Prostate gland (tissue), 2 donors: ENCODE results near the gene ADCY4. TPM values are rescaled to one million over a fixed set of nuclear protein-coding genes. Genes with fewer than 3 reads are reported as not detected.

ENCODE experiments used
- DNase-seq: peaks from one replicate; pipeline ENCODE4 v3.0.0-alpha.2; 2019; ENCODE audit warnings: low spot score
- H3K27ac ChIP-seq, 2 donors: fragments of 200-600 bp; sonication (generic); 2 replicates each; pipeline ENCODE4 v1.5.1; 2017 to 2019
- H3K27me3 ChIP-seq: fragments of 200-600 bp; sonication (generic); replicated peaks from 2 replicates; pipeline ENCODE4 v1.5.1; 2019; ENCODE audit not compliant: insufficient read depth
- H3K36me3 ChIP-seq, 2 donors: fragments of 200-600 bp; sonication (generic); 1 replicate in 1 of 2; 2 replicates in 1 of 2; pipeline versions ENCODE4 v1.5.1 to v1.8.1; 2017 to 2019
- H3K4me1 ChIP-seq: fragments of 200-600 bp; sonication (generic); replicated peaks from 2 replicates; pipeline ENCODE4 v1.5.1; 2019
- H3K4me3 ChIP-seq, 2 donors: fragments of 200-600 bp; sonication (generic); 2 replicates each; pipeline ENCODE4 v1.5.1; 2017 to 2019
- H3K9me3 ChIP-seq: fragments of 200-600 bp; sonication (generic); 2 replicates; pipeline ENCODE4 v1.5.1; 2017
- CTCF ChIP-seq, 4 experiments: fragments of 200-600 bp in 2 of 4; fragments of 450-650 bp in 2 of 4; sonication (generic) in 2 of 4; IDR thresholded peaks; 1 replicate in 3 of 4; 2 replicates in 1 of 4; pipeline ENCODE4 v1.5.1; 2016 to 2019; ENCODE audit warnings: antibody characterized with exemption in 4 of 4, mild to moderate bottlenecking in 2 of 4, moderate library complexity in 2 of 4
- POLR2A ChIP-seq: fragments of 450-650 bp; IDR thresholded peaks from one replicate; pipeline ENCODE4 v1.6.1; 2016; ENCODE audit warnings: antibody characterized with exemption, mild to moderate bottlenecking
- POLR2AphosphoS5 ChIP-seq: sonication (generic); formaldehyde crosslinking; IDR thresholded peaks from one replicate; pipeline ENCODE4 v1.6.1; 2017; ENCODE audit warnings: antibody characterized with exemption
- WGBS: methylation state at CpG from one replicate; pipeline ENCODE4 v1.1.5; 2018; 5-methylcytosine and 5-hydroxymethylcytosine counted together
- intact Hi-C: fragments of 100-400 bp; cut with DNase I; formaldehyde crosslinking; loops from one replicate; pipeline ENCODE4 v1.14.2; 2022
- total RNA-seq, 2 donors: library from RNA; depleted of rRNA; stranded (reverse); fragments of >200 nt; gene quantifications; one replicate each; pipeline ENCODE4 v1.1.0, GENCODE V29; 2016

Gene ADCY4
- total RNA-seq, 2 donors from 2014 or later = 19.4 to 28.7 TPM

GRCh38 chr14:24296341-24297157 is 38.3 kb downstream of the ADCY4 start:
- Histone ChIP-seq H3K4me1 (peaks cover 14% of the 10 kb centered on the region), H3K27me3 (no peaks in the 10 kb centered on the region), H3K4me3 (no peak overlapping the region), H3K36me3 (no peaks in the 10 kb centered on the region), H3K27ac (no peak overlapping the region), H3K9me3 (no peaks in the 10 kb centered on the region)
- peak; percentile 51 for DNase-seq
- 60% methylated on average over 12 of the region's 12 CpGs for WGBS
- TF ChIP-seq POLR2AphosphoS5 (peak; percentile 41), POLR2A (no peak), CTCF (IDR thresholded peaks at IDR 0.05) (peak; percentile 25 to 80 (median 61))
- intact Hi-C loops = loop anchor here (2.0 kb wide), 1 partner anchor 54 kb away; the partner anchor contains the start of gene TINF2

- DNase-seq = no peak
- intact Hi-C loops = no loop called here
- no peaks in the 10 kb centered on the region for H3K9me3 ChIP-seq
- 92% methylated on average over 2 of the region's 2 CpGs for WGBS
- H3K36me3 ChIP-seq = no peaks in the 10 kb centered on the region
- no peak overlapping the region for H3K27ac ChIP-seq
- no peaks in the 10 kb centered on the region for H3K27me3 ChIP-seq
- H3K4me3 ChIP-seq = no peak overlapping the region
- H3K4me1 ChIP-seq = peaks cover 1% of the 10 kb centered on the region
- TF ChIP-seq CTCF (IDR thresholded peaks at IDR 0.05) (no peak), POLR2A (no peak), POLR2AphosphoS5 (no peak)
Observed at GRCh38 chr14:24293525-24293924, 41.3 kb downstream of the ADCY4 start.

GRCh38 chr14:24292118-24292807 is 42.6 kb downstream of the ADCY4 start:
- no peak overlapping the region for H3K27ac ChIP-seq
- H3K4me1 ChIP-seq = no peaks in the 10 kb centered on the region
- H3K36me3 ChIP-seq = no peaks in the 10 kb centered on the region
- no peaks in the 10 kb centered on the region for H3K27me3 ChIP-seq
- no peak overlapping the region for H3K4me3 ChIP-seq
- no peak for DNase-seq
- H3K9me3 ChIP-seq = no peaks in the 10 kb centered on the region
- TF ChIP-seq CTCF (IDR thresholded peaks at IDR 0.05) (no peak), POLR2A (no peak), POLR2AphosphoS5 (no peak)
- intact Hi-C loops = no loop called here
- 91% methylated on average over 11 of the region's 11 CpGs for WGBS

GRCh38 chr14:24291446-24292117 is 43.3 kb downstream of the ADCY4 start:
- Histone ChIP-seq H3K27me3 (no peaks in the 10 kb centered on the region), H3K27ac (no peak overlapping the region), H3K9me3 (no peaks in the 10 kb centered on the region), H3K4me1 (no peaks in the 10 kb centered on the region), H3K36me3 (no peaks in the 10 kb centered on the region), H3K4me3 (no peak overlapping the region)
- no peak for TF ChIP-seq CTCF (IDR thresholded peaks at IDR 0.05)
- no peak for TF ChIP-seq POLR2A
- TF ChIP-seq POLR2AphosphoS5 = no peak
- intact Hi-C loops = no loop called here
- no peak for DNase-seq
- whole genome bisulfite sequencing = 91% methylated on average over 3 of the region's 3 CpGs
